GM12878 (cell line): ENCODE data around the gene DIS3L2.

Source experiments
- BACH1 ChIP-seq: fragments of 450-650 bp; IDR thresholded peaks from 2 replicates; pipeline ENCODE4 v1.6.1; 2017; ENCODE audit warnings: mild to moderate bottlenecking, borderline replicate concordance
- BCLAF1 ChIP-seq: fragments of 450-650 bp; IDR thresholded peaks from 2 replicates; pipeline ENCODE4 v1.6.1; 2017; ENCODE audit warnings: antibody characterized with exemption, mild to moderate bottlenecking, moderate library complexity
- CHD2 ChIP-seq: IDR thresholded peaks from 2 replicates; pipeline ENCODE4 v1.6.1; 2011; ENCODE audit warnings: low read depth, low read length, improper control_type of control experiment, borderline replicate concordance
- CREB1 ChIP-seq: IDR thresholded peaks from 2 replicates; pipeline ENCODE4 v1.6.1; 2012; ENCODE audit warnings: low read depth, mild to moderate bottlenecking, inconsistent platforms
- CTCF ChIP-seq, 3 experiments: IDR thresholded peaks in 2 of 3; conservative IDR thresholded peaks in 1 of 3; 2 replicates each; pipeline ENCODE4 v1.5.1; 2011; ENCODE audit warnings: low read depth in 3 of 3, low read length in 3 of 3, mild to moderate bottlenecking in 3 of 3, control low read depth in 2 of 3, moderate library complexity in 2 of 3, inconsistent platforms in 1 of 3, mixed read lengths in 1 of 3; ENCODE audit not compliant: control insufficient read depth in 2 of 3, insufficient read depth in 1 of 3; ENCODE audit errors: extremely low read depth in 1 of 3
- IRF4 ChIP-seq: IDR thresholded peaks from 2 replicates; pipeline ENCODE4 v1.6.1; 2011; ENCODE audit warnings: low read depth, low read length
- NFYB ChIP-seq: IDR thresholded peaks from 2 replicates; pipeline ENCODE4 v1.6.1; 2011; ENCODE audit warnings: low read depth, mild to moderate bottlenecking, low read length, improper control_type of control experiment, moderate library complexity; ENCODE audit not compliant: insufficient read depth
- SIX5 ChIP-seq: IDR thresholded peaks from 2 replicates; pipeline ENCODE4 v1.6.1; 2011; ENCODE audit warnings: mild to moderate bottlenecking, low read depth, low read length, moderate library complexity; ENCODE audit not compliant: severe bottlenecking
- SUZ12 ChIP-seq: fragments of 200-600 bp; sonication (generic); IDR thresholded peaks from one replicate; pipeline ENCODE4 v1.6.1; 2018; ENCODE audit warnings: antibody characterized with exemption, mild to moderate bottlenecking; ENCODE audit not compliant: unreplicated experiment
- ZBTB33 ChIP-seq: fragments of 450-650 bp; IDR thresholded peaks from 2 replicates; pipeline ENCODE4 v1.6.1; 2017; ENCODE audit warnings: mild to moderate bottlenecking
- ZNF384 ChIP-seq: IDR thresholded peaks from 2 replicates; pipeline ENCODE4 v1.6.1; 2012; ENCODE audit warnings: low read depth, mild to moderate bottlenecking, low read length, improper control_type of control experiment, borderline replicate concordance
- TF ChIP-seq, protein P1 (sequence below): IDR thresholded peaks from 2 replicates; pipeline ENCODE4 v1.6.1; 2012; ENCODE audit warnings: low read length, inconsistent platforms

DNA sequence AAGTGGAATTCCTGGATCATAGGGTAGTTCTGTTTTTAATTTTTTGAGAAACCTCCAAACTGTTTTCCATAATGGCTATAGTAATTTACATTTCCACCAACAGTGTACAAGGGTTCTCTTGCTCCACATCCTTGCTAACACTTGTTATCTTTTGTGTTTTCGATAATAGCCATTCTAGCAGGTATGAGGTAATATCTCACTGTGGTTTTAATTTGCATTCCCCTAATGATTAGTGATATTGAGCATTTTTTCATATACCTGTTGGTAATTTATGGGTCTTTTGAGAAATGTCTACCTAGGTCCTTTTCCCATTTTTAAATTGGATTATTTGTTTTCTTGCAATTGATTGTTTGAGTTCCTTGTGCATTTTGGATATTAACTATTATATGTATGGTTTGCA lies 39.6 kb downstream of the DIS3L2 start:
- TF ChIP-seq ZNF384 = no peak
- no peak for TF ChIP-seq NFYB
- TF ChIP-seq SIX5 = no peak
- TF ChIP-seq ZBTB33 = no peak
- TF ChIP-seq CTCF (IDR thresholded peaks at IDR 0.05 in 2 of 3, conservative IDR thresholded peaks at IDR 0.05 in 1 of 3; ENCODE audit: control insufficient read depth in 2 of 3, extremely low read depth in 1 of 3, insufficient read depth in 1 of 3, low read depth in 3 of 3, low read length in 3 of 3) = no peak
- no peak for TF ChIP-seq CHD2
- TF ChIP-seq, protein P1, sequence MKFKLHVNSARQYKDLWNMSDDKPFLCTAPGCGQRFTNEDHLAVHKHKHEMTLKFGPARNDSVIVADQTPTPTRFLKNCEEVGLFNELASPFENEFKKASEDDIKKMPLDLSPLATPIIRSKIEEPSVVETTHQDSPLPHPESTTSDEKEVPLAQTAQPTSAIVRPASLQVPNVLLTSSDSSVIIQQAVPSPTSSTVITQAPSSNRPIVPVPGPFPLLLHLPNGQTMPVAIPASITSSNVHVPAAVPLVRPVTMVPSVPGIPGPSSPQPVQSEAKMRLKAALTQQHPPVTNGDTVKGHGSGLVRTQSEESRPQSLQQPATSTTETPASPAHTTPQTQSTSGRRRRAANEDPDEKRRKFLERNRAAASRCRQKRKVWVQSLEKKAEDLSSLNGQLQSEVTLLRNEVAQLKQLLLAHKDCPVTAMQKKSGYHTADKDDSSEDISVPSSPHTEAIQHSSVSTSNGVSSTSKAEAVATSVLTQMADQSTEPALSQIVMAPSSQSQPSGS = no peak
- no peak for TF ChIP-seq BCLAF1
- no peak for TF ChIP-seq IRF4
- TF ChIP-seq CREB1 = no peak
- TF ChIP-seq BACH1 = no peak
- no peak for TF ChIP-seq SUZ12
